Heart left ventricle (tissue), 13 donors: Measurements from ENCODE around the gene SNRPA.

ENCODE experiments used
- CTCF ChIP-seq, 12 donors: fragments of 200-600 bp; sonication (generic) in 4 of 12; IDR thresholded peaks; one replicate each; pipeline versions ENCODE4 v1.5.0 to v1.8.0; 2018 to 2022; ENCODE audit warnings: antibody characterized with exemption in 12 of 12, mild to moderate bottlenecking in 5 of 12
- POLR2A ChIP-seq, 2 donors: fragments of 450-650 bp; IDR thresholded peaks; one replicate each; pipeline ENCODE4 v1.6.1; 2017; ENCODE audit warnings: antibody characterized with exemption in 2 of 2, mild to moderate bottlenecking in 2 of 2, moderate library complexity in 2 of 2
- donor health status: ischemic (EF 13 %, LVEDD 7.1; RV severe dilation, severe dysfunction).
- donor health status: DM: no; HTN: yes; CAD: no.
- donor health status: DM: no; HTN: no; CAD: no.
- donor health status: ischemic (EF 25% LVEDD 6.9; RV normal size, moderate dysfunction).
- donor health status: ischemic (EF 25% LVEDD 5.7; RV mildly dilated, moderate dysfunction).
- donor health status: ischemic (EF 35%, LVEDD 5.7; RV mildly dilated, moderate dysfunction).
- donor health status: nonischemic (EF 11% LVEDD 7.7; RV severe dilation, severe dysfunction).
- donor health status: DM: yes; HTN: yes; CAD: no.
- donor health status: PGD.
- donor health status: ischemic (EF 29% LVEDD 5.4; RV normal size, mild dysfunction).
- donor health status: nonischemic (EF 23%, LVEDD 6.1; RV moderate dilation, normal function).

- TF ChIP-seq CTCF (IDR thresholded peaks at IDR 0.05): no peak
- TF ChIP-seq POLR2A (IDR thresholded peaks at IDR 0.05): no peak
These were observed 51.5 kb downstream of the SNRPA start for GRCh38 chr19:40802300-40803169.
